Measurements from ENCODE around the gene KRT74. TPM values are rescaled to one million over a fixed set of nuclear protein-coding genes. Genes with fewer than 3 reads are reported as not detected.

Gene KRT74
- total and polyA plus RNA-seq, 10 of the 15 experiments (the other 5 are each of a cell fraction or from before 2014, with no cell fraction given) = not detected

GRCh38 chr12:52608826-52609630 is 35.4 kb upstream of the KRT74 start:
- H4K20me1 ChIP-seq (ENCODE audit: control insufficient read depth, insufficient read depth) = no peaks in the 10 kb centered on the region
- RAD21 ChIA-PET (ENCODE audit: unreplicated experiment) = no interaction called here
- no peak overlapping the region for H2AFZ ChIP-seq (ENCODE audit: control insufficient read depth, low read depth, low read length)
- FAIRE-seq (no peak), ATAC-seq (no peak), DNase-seq (ENCODE audit: low read depth, low spot score) (no peak)
- no peak overlapping the region for H3K27ac ChIP-seq (ENCODE audit: control insufficient read depth, insufficient read depth)
- POLR2A ChIA-PET = no interaction called here
- 31% methylated on average over 8 of the region's 8 CpGs for WGBS (ENCODE audit: insufficient coverage, insufficient replicate concordance, low lambda C conversion rate, missing lambda C conversion rate)
- H3K4me1 ChIP-seq (ENCODE audit: control insufficient read depth, insufficient read depth, low read length) = no peaks in the 10 kb centered on the region
- CTCF ChIA-PET = no interaction called here
- no peak overlapping the region for H3K4me2 ChIP-seq (ENCODE audit: control insufficient read depth, insufficient read depth)
- H3K36me3 ChIP-seq (ENCODE audit: control insufficient read depth in 2 of 2, insufficient read depth in 2 of 2, low read length in 1 of 2) = no peaks in the 10 kb centered on the region
- no peak overlapping the region for H3K9ac ChIP-seq (ENCODE audit: control insufficient read depth, insufficient read depth, low read length)
- H3K9me3 ChIP-seq (replicated peaks; ENCODE audit: control insufficient read depth, insufficient read depth, low read length) = no peaks in the 10 kb centered on the region
- H3K27me3 ChIP-seq (replicated peaks in 1 of 2; ENCODE audit: control insufficient read depth in 2 of 2, insufficient read depth in 2 of 2, low read length in 1 of 2) = peaks cover 0 to 3% of the 10 kb centered on the region in 2 experiments; a peak in 2 of 4 replicates
- TF ChIP-seq NBN (IDR thresholded peaks at IDR 0.05) (no peak), CEBPB (IDR thresholded peaks at IDR 0.05; ENCODE audit: borderline replicate concordance in 1 of 2, low read depth in 2 of 2, low read length in 2 of 2) (no peak), JUND (IDR thresholded peaks at IDR 0.05; ENCODE audit: low read depth, low read length) (no peak), BHLHE40 (IDR thresholded peaks at IDR 0.05; ENCODE audit: borderline replicate concordance in 1 of 2, low read depth in 2 of 2, low read length in 1 of 2) (no peak), ZBED1 (IDR thresholded peaks at IDR 0.05; ENCODE audit: borderline replicate concordance) (no peak), SP1 (IDR thresholded peaks at IDR 0.05; ENCODE audit: low read depth, low read length) (no peak), ETV6 (conservative IDR thresholded peaks at IDR 0.05 in 1 of 2, IDR thresholded peaks at IDR 0.05 in 1 of 2; ENCODE audit: borderline replicate concordance in 1 of 2, low read depth in 1 of 2) (no peak), RCOR1 (conservative IDR thresholded peaks at IDR 0.05; ENCODE audit: low read depth, low read length) (no peak), BCLAF1 (IDR thresholded peaks at IDR 0.05) (no peak), USF1 (IDR thresholded peaks at IDR 0.05; ENCODE audit: borderline replicate concordance, extremely low read length, insufficient read depth, low read depth, low read length) (no peak), NRF1 (conservative IDR thresholded peaks at IDR 0.05; ENCODE audit: low read depth, low read length) (no peak), MXI1 (IDR thresholded peaks at IDR 0.05; ENCODE audit: low read depth, low read length) (no peak), ZNF24 (IDR thresholded peaks at IDR 0.05) (no peak), CTCF (IDR thresholded peaks at IDR 0.05 in 2 of 3, conservative IDR thresholded peaks at IDR 0.05 in 1 of 3; ENCODE audit: control insufficient read depth in 2 of 3, extremely low read depth in 1 of 3, insufficient read depth in 1 of 3, low read depth in 3 of 3, low read length in 3 of 3) (no peak)
- no peak overlapping the region for H3K4me3 ChIP-seq
- SMC1A ChIA-PET (ENCODE audit: uncharacterized antibody, unreplicated experiment) = no interaction called here
- no TSS peak for BruUV-seq (replicated peaks)
- intact Hi-C loops (cut with micrococcal nuclease; ENCODE audit: unreplicated experiment) (no loop called here), in situ Hi-C loops (cut with MboI) (no loop called here)
- no peaks in the 10 kb centered on the region for H3K79me2 ChIP-seq (ENCODE audit: control insufficient read depth, insufficient read depth, low read length)
